Measurements from ENCODE around the gene PEF1. TPM values are rescaled to one million over a fixed set of nuclear protein-coding genes. Genes with fewer than 3 reads are reported as not detected.

Gene PEF1
- total RNA-seq, 4 donors from 2014 or later, result 101 to 124 (median 115) TPM

- DNase-seq (ENCODE audit: low spot score in 2 of 2), result no peak
- intact Hi-C loops (cut with DNase I; ENCODE audit: low total_unique reads), result no loop called here
- TF ChIP-seq POLR2A (IDR thresholded peaks at IDR 0.05), result no peak
- TF ChIP-seq CTCF (IDR thresholded peaks at IDR 0.05), result no peak
- H3K4me3 ChIP-seq (ENCODE audit: low read depth, poor library complexity, severe bottlenecking), result no peak overlapping the region
- WGBS, 2 donors, result 66 to 78% methylated on average over 4 of the region's 4 CpGs
These were observed 3.7 kb downstream of the PEF1 start for GRCh38 chr1:31640964-31641363.

- no peak overlapping the region for H3K4me3 ChIP-seq (ENCODE audit: low read depth, poor library complexity, severe bottlenecking)
- intact Hi-C loops (cut with DNase I; ENCODE audit: low total_unique reads), result no loop called here
- DNase-seq (ENCODE audit: low spot score in 2 of 2), result no peak
- TF ChIP-seq CTCF (IDR thresholded peaks at IDR 0.05), result no peak
- TF ChIP-seq POLR2A (IDR thresholded peaks at IDR 0.05), result no peak
These were observed 4.5 kb downstream of the PEF1 start for GRCh38 chr1:31640179-31640578.

- no peak overlapping the region for H3K4me3 ChIP-seq (ENCODE audit: low read depth, poor library complexity, severe bottlenecking)
- WGBS, 2 donors, result 44 to 59% methylated on average over 4 to 5 of the region's 5 CpGs
- DNase-seq (ENCODE audit: low spot score in 2 of 2), result no peak
- no peak for TF ChIP-seq CTCF (IDR thresholded peaks at IDR 0.05)
- TF ChIP-seq POLR2A (IDR thresholded peaks at IDR 0.05), result no peak
- intact Hi-C loops (cut with DNase I; ENCODE audit: low total_unique reads), result no loop called here
These were observed 5.1 kb downstream of the PEF1 start for GRCh38 chr1:31639543-31639942.

GRCh38 chr1:31637915-31638673 is 6.6 kb downstream of the PEF1 start:
- intact Hi-C loops (cut with DNase I; ENCODE audit: low total_unique reads), result no loop called here
- TF ChIP-seq CTCF (IDR thresholded peaks at IDR 0.05) (no peak), POLR2A (IDR thresholded peaks at IDR 0.05) (no peak)
- no peak overlapping the region for H3K4me3 ChIP-seq (ENCODE audit: low read depth, poor library complexity, severe bottlenecking)
- 34 to 46% methylated on average over 5 of the region's 5 CpGs for WGBS, 2 donors
- no peak for DNase-seq (ENCODE audit: low spot score in 2 of 2)

GRCh38 chr1:31633117-31633516 is 11.6 kb downstream of the PEF1 start:
- intact Hi-C loops (cut with DNase I; ENCODE audit: low total_unique reads), result no loop called here
- 65 to 71% methylated on average over 4 of the region's 4 CpGs for WGBS, 2 donors
- no peak overlapping the region for H3K4me3 ChIP-seq (ENCODE audit: low read depth, poor library complexity, severe bottlenecking)
- no peak for DNase-seq (ENCODE audit: low spot score in 2 of 2)
- no peak for TF ChIP-seq CTCF (IDR thresholded peaks at IDR 0.05)
- TF ChIP-seq POLR2A (IDR thresholded peaks at IDR 0.05), result no peak

GRCh38 chr1:31632649-31633048 is 12.0 kb downstream of the PEF1 start:
- DNase-seq (ENCODE audit: low spot score in 2 of 2), result no peak
- TF ChIP-seq CTCF (IDR thresholded peaks at IDR 0.05), result no peak
- no peak for TF ChIP-seq POLR2A (IDR thresholded peaks at IDR 0.05)
- WGBS, 2 donors, result 96 to 98% methylated on average over 3 of the region's 3 CpGs
- no peak overlapping the region for H3K4me3 ChIP-seq (ENCODE audit: low read depth, poor library complexity, severe bottlenecking)
- intact Hi-C loops (cut with DNase I; ENCODE audit: low total_unique reads), result no loop called here
